ENCODE measurements around the gene SCML1. TPM values are rescaled to one million over a fixed set of nuclear protein-coding genes. Genes with fewer than 3 reads are reported as not detected.

Gene SCML1
- total and polyA plus RNA-seq, 3 donors from 2014 or later: 49.8 to 112 (median 83.4) TPM

DNA sequence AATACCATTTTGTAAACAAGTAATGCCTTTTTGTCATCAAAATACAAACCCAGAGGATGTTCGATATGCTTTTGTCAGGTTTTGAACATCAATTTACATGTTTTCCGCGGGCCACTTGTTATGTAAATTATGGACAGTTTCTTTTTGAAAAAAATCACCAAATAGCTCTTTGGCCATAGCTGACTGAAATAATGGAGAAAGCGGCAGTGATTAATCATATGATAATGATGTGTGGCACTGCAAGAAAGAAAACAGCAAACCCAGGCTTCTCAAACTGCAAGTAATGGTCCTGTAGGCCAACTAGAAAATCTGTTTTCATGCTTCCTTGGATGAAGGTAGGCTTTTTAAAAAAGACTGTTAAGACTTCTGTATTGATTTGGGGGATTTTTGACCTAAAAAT is 15.6 kb upstream of the SCML1 start:
- intact Hi-C loops (cut with DNase I; ENCODE audit: low total_unique reads): no loop called here
- Histone ChIP-seq H3K4me3 (no peak overlapping the region), H3K36me3 (ENCODE audit: low read depth, missing control alignments) (no peaks in the 10 kb centered on the region), H3K4me1 (no peaks in the 10 kb centered on the region), H3K27ac (no peak overlapping the region), H3K27me3 (no peaks in the 10 kb centered on the region), H3K9me3 (no peaks in the 10 kb centered on the region)
- 90 to 91% methylated on average over 4 of the region's 4 CpGs for WGBS, 2 donors
- TF ChIP-seq, protein P1, sequence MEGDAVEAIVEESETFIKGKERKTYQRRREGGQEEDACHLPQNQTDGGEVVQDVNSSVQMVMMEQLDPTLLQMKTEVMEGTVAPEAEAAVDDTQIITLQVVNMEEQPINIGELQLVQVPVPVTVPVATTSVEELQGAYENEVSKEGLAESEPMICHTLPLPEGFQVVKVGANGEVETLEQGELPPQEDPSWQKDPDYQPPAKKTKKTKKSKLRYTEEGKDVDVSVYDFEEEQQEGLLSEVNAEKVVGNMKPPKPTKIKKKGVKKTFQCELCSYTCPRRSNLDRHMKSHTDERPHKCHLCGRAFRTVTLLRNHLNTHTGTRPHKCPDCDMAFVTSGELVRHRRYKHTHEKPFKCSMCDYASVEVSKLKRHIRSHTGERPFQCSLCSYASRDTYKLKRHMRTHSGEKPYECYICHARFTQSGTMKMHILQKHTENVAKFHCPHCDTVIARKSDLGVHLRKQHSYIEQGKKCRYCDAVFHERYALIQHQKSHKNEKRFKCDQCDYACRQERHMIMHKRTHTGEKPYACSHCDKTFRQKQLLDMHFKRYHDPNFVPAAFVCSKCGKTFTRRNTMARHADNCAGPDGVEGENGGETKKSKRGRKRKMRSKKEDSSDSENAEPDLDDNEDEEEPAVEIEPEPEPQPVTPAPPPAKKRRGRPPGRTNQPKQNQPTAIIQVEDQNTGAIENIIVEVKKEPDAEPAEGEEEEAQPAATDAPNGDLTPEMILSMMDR (IDR thresholded peaks at IDR 0.05): no peak
- TF ChIP-seq POLR2A (IDR thresholded peaks at IDR 0.05): no peak
- no peak for DNase-seq

DNA sequence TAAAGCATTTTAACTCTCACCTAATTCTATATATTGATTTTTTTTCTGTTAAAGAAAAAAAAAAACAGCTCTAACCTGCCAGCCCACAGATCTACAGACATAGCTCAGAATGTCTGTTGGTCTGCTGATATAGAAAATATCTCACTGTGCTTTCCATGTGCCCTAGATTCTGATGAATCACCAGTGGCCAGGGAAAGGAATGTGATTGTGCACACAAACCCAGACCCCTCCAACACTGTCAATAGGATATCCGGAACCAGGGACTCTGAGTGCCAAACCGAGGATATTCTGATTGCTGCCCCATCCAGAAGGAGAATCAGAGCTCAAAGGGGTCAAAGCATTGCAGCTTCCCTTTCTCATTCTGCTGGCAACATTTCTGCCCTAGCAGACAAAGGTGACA is 12.1 kb upstream of the SCML1 start:
- DNase-seq: no peak
- 72 to 100% methylated on average over 2 of the region's 2 CpGs for WGBS, 2 donors

DNA sequence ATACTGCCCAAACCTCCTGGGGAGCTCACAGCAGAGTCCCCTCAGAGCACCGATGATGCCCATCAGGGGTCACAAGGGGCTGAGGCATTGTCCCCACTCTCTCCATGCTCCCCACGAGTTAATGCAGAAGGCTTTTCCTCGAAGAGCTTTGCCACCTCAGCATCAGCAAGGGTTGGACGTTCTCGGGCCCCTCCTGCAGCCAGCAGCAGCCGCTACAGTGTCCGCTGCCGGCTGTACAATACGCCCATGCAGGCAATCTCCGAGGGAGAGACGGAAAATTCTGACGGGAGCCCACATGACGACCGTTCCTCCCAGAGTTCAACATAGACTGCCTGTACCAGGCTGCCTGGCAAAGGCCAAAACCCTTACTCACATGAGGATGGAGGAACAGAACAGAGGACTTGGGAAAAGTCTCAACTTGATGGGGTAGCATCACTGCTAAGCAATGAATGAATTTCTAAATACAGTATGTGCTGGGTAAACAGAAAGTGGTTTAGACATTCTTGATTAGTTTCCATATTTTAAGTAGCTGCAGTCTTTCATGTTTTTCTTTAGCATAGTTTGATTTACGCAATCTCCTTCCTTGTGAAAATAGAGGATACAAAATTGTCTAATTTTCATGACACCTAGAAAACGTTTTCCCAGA is 5.0 kb upstream of the SCML1 start:
- TF ChIP-seq, protein P1 (IDR thresholded peaks at IDR 0.05): no peak
- TF ChIP-seq POLR2A (IDR thresholded peaks at IDR 0.05): no peak
- H3K9me3 ChIP-seq: no peaks in the 10 kb centered on the region
- no peaks in the 10 kb centered on the region for H3K36me3 ChIP-seq (ENCODE audit: low read depth, missing control alignments)
- H3K4me3 ChIP-seq: no peak overlapping the region
- H3K27me3 ChIP-seq: no peaks in the 10 kb centered on the region
- WGBS, 2 donors: 66 to 82% methylated on average over 7 to 16 of the region's 16 CpGs
- no peak overlapping the region for H3K27ac ChIP-seq
- no peak for DNase-seq
- H3K4me1 ChIP-seq: no peaks in the 10 kb centered on the region
- intact Hi-C loops (cut with DNase I; ENCODE audit: low total_unique reads): no loop called here

More for the DNA sequence above, 12.1 kb upstream of the SCML1 start:
- no peak for TF ChIP-seq POLR2A (IDR thresholded peaks at IDR 0.05)
- TF ChIP-seq, protein P1 (IDR thresholded peaks at IDR 0.05): no peak
- no peak overlapping the region for H3K4me3 ChIP-seq
- no peaks in the 10 kb centered on the region for H3K36me3 ChIP-seq (ENCODE audit: low read depth, missing control alignments)
- intact Hi-C loops (cut with DNase I; ENCODE audit: low total_unique reads): no loop called here
- no peaks in the 10 kb centered on the region for H3K9me3 ChIP-seq
- H3K4me1 ChIP-seq: no peaks in the 10 kb centered on the region
- H3K27ac ChIP-seq: no peak overlapping the region
- H3K27me3 ChIP-seq: no peaks in the 10 kb centered on the region

DNA sequence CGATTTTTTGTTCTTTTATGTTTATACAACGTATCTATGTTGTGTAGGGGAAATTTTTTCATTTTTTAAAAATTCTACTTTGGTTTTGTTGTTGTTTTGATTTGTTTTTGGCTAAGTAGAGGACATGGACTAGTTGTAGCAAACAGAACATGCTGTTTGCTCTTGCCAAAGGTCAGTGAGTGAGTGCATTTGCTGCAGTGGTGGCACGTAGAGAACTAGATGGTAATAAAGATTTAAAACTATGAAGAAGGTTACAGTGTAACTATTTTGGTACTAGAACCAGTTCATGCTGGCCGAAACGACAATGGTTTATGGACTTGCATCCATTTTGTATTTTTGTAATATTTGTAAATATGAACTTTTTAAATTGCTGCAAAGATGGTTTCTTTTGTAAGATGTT is 1.9 kb upstream of the SCML1 start:
- Histone ChIP-seq H3K27ac (peak overlapping the region; percentile 65 to 90), H3K27me3 (no peaks in the 10 kb centered on the region), H3K4me1 (no peaks in the 10 kb centered on the region), H3K36me3 (ENCODE audit: low read depth, missing control alignments) (no peaks in the 10 kb centered on the region), H3K9me3 (no peaks in the 10 kb centered on the region), H3K4me3 (no peak overlapping the region)
- TF ChIP-seq, protein P1 (IDR thresholded peaks at IDR 0.05): no peak
- TF ChIP-seq POLR2A (IDR thresholded peaks at IDR 0.05): no peak
- intact Hi-C loops (cut with DNase I; ENCODE audit: low total_unique reads): no loop called here
- 8 to 15% methylated on average over 5 of the region's 5 CpGs for WGBS, 2 donors
- DNase-seq: peak; percentile 54

DNA sequence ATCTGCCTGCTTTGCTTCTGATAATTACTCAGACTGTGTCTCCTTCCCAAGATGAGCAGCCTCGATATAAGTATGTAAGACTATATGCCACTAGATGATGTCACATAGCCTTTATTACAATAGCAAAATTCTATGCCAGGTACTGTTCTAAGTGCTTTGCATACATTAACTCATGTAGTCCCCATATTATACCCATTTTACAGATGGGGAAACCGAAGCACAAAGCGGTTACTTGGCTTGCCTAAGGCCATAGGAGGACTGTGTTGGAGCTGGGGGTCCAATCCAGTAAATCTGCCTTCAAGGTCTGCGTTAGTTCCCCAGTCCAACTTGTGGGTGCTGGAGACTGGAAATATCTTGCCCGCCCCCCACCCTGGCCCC is 826 bp upstream of the SCML1 start:
- Histone ChIP-seq H3K9me3 (no peaks in the 10 kb centered on the region), H3K4me1 (no peaks in the 10 kb centered on the region), H3K36me3 (ENCODE audit: low read depth, missing control alignments) (no peaks in the 10 kb centered on the region), H3K4me3 (peak overlapping the region; percentile 32 to 51), H3K27ac (peak overlapping the region; percentile 88 to 90), H3K27me3 (no peaks in the 10 kb centered on the region)
- intact Hi-C loops (cut with DNase I; ENCODE audit: low total_unique reads): no loop called here
- WGBS, 2 donors: 38 to 61% methylated on average over 3 to 5 of the region's 5 CpGs
- no peak for DNase-seq
- TF ChIP-seq, protein P1 (IDR thresholded peaks at IDR 0.05): no peak
- TF ChIP-seq POLR2A (IDR thresholded peaks at IDR 0.05): no peak

Measured in testis (tissue), 3 donors.